Esophagus squamous epithelium (tissue), 5 donors: ENCODE data around the gene HNF4A. TPM values are rescaled to one million over a fixed set of nuclear protein-coding genes. Genes with fewer than 3 reads are reported as not detected.

Experiments
- DNase-seq: peaks from one replicate; lab custom pipeline; 2025; lab: John Stamatoyannopoulos, UW
- H3K27ac ChIP-seq, 4 donors: fragments of 200-600 bp; sonication (generic); one replicate each; pipeline ENCODE4 v1.5.1; 2016 to 2019; ENCODE audit warnings: mild to moderate bottlenecking in 1 of 4
- H3K27me3 ChIP-seq, 4 donors: fragments of 200-600 bp; sonication (generic); 1 replicate in 3 of 4; 2 replicates in 1 of 4; pipeline versions ENCODE4 v1.5.1 to v1.6.0; 2017 to 2021; ENCODE audit warnings: antibody characterized with exemption in 1 of 4
- H3K36me3 ChIP-seq, 3 donors: fragments of 200-600 bp; sonication (generic); one replicate each; pipeline ENCODE4 v1.5.1; 2016 to 2019
- H3K4me1 ChIP-seq, 3 donors: fragments of 200-600 bp; sonication (generic); one replicate each; pipeline ENCODE4 v1.5.1; 2017 to 2019
- H3K4me3 ChIP-seq, 4 donors: fragments of 200-600 bp; sonication (generic); 1 replicate in 3 of 4; 2 replicates in 1 of 4; pipeline ENCODE4 v1.5.1; 2016 to 2019; ENCODE audit warnings: mild to moderate bottlenecking in 2 of 4, moderate library complexity in 1 of 4
- H3K9me3 ChIP-seq, 3 donors: fragments of 200-600 bp; sonication (generic); one replicate each; pipeline ENCODE4 v1.5.1; 2016 to 2019
- CTCF ChIP-seq, 6 experiments: fragments of 450-650 bp in 4 of 6; fragments of 200-600 bp in 2 of 6; sonication (generic) in 2 of 6; IDR thresholded peaks; one replicate each; pipeline ENCODE4 v1.5.1; 2016 to 2019; ENCODE audit warnings: antibody characterized with exemption in 6 of 6, mild to moderate bottlenecking in 4 of 6, moderate library complexity in 4 of 6
- POLR2A ChIP-seq, 4 donors: fragments of 450-650 bp; IDR thresholded peaks; one replicate each; pipeline ENCODE4 v1.6.1; 2017; ENCODE audit warnings: antibody characterized with exemption in 4 of 4, mild to moderate bottlenecking in 4 of 4, moderate library complexity in 3 of 4
- WGBS, 2 donors: methylation state at CpG; one replicate each; pipeline ENCODE4 v1.1.5; 2018; 5-methylcytosine and 5-hydroxymethylcytosine counted together
- intact Hi-C: fragments of 100-400 bp; cut with DNase I; formaldehyde crosslinking; loops from one replicate; pipeline ENCODE4 v1.15.0; 2022
- total RNA-seq, 4 donors: library from RNA; depleted of rRNA; stranded (reverse); fragments of >200 nt; gene quantifications; one replicate each; pipeline ENCODE4 v1.1.0, GENCODE V29; 2016
- donor health status: DM: yes; HTN: yes; CAD: no.

The HNF4A gene
- total RNA-seq, 4 donors from 2014 or later, result not detected

DNA sequence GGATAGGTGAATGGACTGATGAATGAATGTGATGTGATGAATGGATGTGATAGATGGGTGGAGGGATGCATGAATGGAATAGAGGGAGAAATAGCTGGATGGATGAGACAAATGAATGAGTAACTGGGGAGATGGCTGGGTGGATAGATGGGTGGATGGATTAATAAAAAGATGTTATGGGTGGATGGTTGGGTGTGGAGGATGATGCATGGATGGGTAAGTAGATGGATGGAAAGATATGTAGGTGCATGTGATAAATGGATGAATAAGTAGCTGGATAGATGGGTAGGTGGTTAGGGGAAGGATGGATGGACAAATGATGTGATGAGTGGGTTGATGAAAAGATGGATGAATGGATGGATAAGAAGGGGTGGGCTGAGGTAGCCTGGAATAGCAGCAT lies 4.7 kb downstream of the HNF4A start:
- Histone ChIP-seq H3K4me1 (peaks cover 0 to 9% (median 0%) of the 10 kb centered on the region in 3 donors), H3K9me3 (no peaks in the 10 kb centered on the region), H3K36me3 (no peaks in the 10 kb centered on the region), H3K27me3 (peaks cover 0 to 40% (median 0%) of the 10 kb centered on the region in 4 donors), H3K27ac (no peak overlapping the region), H3K4me3 (no peak overlapping the region)
- no peak for TF ChIP-seq POLR2A (IDR thresholded peaks at IDR 0.05)
- no peak for TF ChIP-seq CTCF (IDR thresholded peaks at IDR 0.05)
- no peak for DNase-seq
- intact Hi-C loops, result no loop called here

DNA sequence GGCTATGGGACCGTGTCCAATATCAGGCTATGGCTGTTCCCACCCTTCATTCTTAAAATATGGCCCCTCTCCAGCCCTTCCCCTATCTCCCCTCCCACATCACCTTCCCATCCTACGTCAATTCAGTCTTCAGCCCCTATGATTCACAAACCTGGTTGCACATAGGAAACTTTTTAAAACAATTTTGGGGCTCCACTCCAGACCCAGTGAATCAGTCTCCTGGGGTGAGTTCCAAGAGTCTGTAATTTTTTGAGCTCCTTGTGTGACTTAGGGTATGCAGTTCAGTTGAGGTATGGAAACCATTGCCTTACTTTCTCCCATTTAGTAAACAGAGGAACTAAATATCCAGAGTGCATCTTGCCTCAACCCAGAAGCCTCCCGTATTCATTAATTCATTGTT lies 5.5 kb downstream of the HNF4A start:
- intact Hi-C loops, result no loop called here
- Histone ChIP-seq H3K4me3 (no peak overlapping the region), H3K27me3 (peaks cover 0 to 32% (median 0%) of the 10 kb centered on the region in 4 donors)

GRCh38 chr20:44362466-44362940 lies 7.0 kb downstream of the HNF4A start:
- no peak for TF ChIP-seq CTCF (IDR thresholded peaks at IDR 0.05)
- TF ChIP-seq POLR2A (IDR thresholded peaks at IDR 0.05), result no peak
- Histone ChIP-seq H3K4me1 (peaks cover 0 to 5% (median 0%) of the 10 kb centered on the region in 3 donors), H3K36me3 (no peaks in the 10 kb centered on the region), H3K27me3 (peaks cover 0 to 17% (median 0%) of the 10 kb centered on the region in 4 donors), H3K9me3 (no peaks in the 10 kb centered on the region), H3K27ac (no peak overlapping the region), H3K4me3 (no peak overlapping the region)
- intact Hi-C loops, result no loop called here
- no peak for DNase-seq
- WGBS, 2 donors, result 68 to 75% methylated on average over 4 of the region's 4 CpGs

More for the DNA sequence above, 5.5 kb downstream of the HNF4A start:
- 64 to 74% methylated on average over 3 of the region's 3 CpGs for WGBS, 2 donors
- Histone ChIP-seq H3K9me3 (no peaks in the 10 kb centered on the region), H3K36me3 (no peaks in the 10 kb centered on the region), H3K27ac (no peak overlapping the region), H3K4me1 (peaks cover 0 to 9% (median 0%) of the 10 kb centered on the region in 3 donors)
- DNase-seq, result no peak
- TF ChIP-seq CTCF (IDR thresholded peaks at IDR 0.05) (no peak), POLR2A (IDR thresholded peaks at IDR 0.05) (no peak)

GRCh38 chr20:44364068-44364467 lies 8.6 kb downstream of the HNF4A start:
- Histone ChIP-seq H3K27me3 (peaks cover 0 to 3% (median 0%) of the 10 kb centered on the region in 4 donors), H3K4me1 (no peaks in the 10 kb centered on the region), H3K4me3 (no peak overlapping the region), H3K36me3 (no peaks in the 10 kb centered on the region), H3K27ac (no peak overlapping the region), H3K9me3 (no peaks in the 10 kb centered on the region)
- WGBS, 2 donors, result 67 to 69% methylated on average over 4 of the region's 4 CpGs
- intact Hi-C loops, result no loop called here
- no peak for DNase-seq
- TF ChIP-seq CTCF (IDR thresholded peaks at IDR 0.05) (no peak), POLR2A (IDR thresholded peaks at IDR 0.05) (no peak)

- Histone ChIP-seq H3K27me3 (no peaks in the 10 kb centered on the region), H3K9me3 (no peaks in the 10 kb centered on the region), H3K4me1 (no peaks in the 10 kb centered on the region), H3K27ac (no peak overlapping the region), H3K4me3 (no peak overlapping the region), H3K36me3 (no peaks in the 10 kb centered on the region)
- 81 to 92% methylated on average over 6 of the region's 6 CpGs for WGBS, 2 donors
- DNase-seq, result no peak
- no peak for TF ChIP-seq POLR2A (IDR thresholded peaks at IDR 0.05)
- no peak for TF ChIP-seq CTCF (IDR thresholded peaks at IDR 0.05)
- intact Hi-C loops, result no loop called here
These were observed 9.3 kb downstream of the HNF4A start for GRCh38 chr20:44364780-44365179.
